CD4-positive, alpha-beta T cell treated with Interleukin-2 at 100 ng/mL for 4 hours (primary cell): ENCODE data around the gene CPNE6.

Experiments used
- DNase-seq: peaks from one replicate; pipeline ENCODE4 v3.0.0-alpha.2; 2020; ENCODE audit warnings: low spot score

Gene CPNE6

GRCh38 chr14:24086193-24086955 is 15.0 kb downstream of the CPNE6 start:
- no peak for DNase-seq

- no peak for DNase-seq
These were observed 15.6 kb downstream of the CPNE6 start for GRCh38 chr14:24087004-24087403.

GRCh38 chr14:24088095-24088494 is 16.7 kb downstream of the CPNE6 start:
- DNase-seq = no peak

GRCh38 chr14:24089890-24090289 is 18.5 kb downstream of the CPNE6 start:
- no peak for DNase-seq

- DNase-seq = no peak
These were observed 20.7 kb downstream of the CPNE6 start for GRCh38 chr14:24092110-24092504.

GRCh38 chr14:24092505-24093206 is 21.3 kb downstream of the CPNE6 start:
- DNase-seq = no peak

GRCh38 chr14:24093207-24093900 is 22.0 kb downstream of the CPNE6 start:
- no peak for DNase-seq

- DNase-seq = peak; percentile 57
These were observed 22.8 kb downstream of the CPNE6 start, which contains the start of gene PCK2 for GRCh38 chr14:24093901-24094840. Gene PCK2, plus strand, starts transcription at chr14:24094311. Its CDS starts 95 bp downstream, at chr14:24094406.

GRCh38 chr14:24094841-24095270 is 23.5 kb downstream of the CPNE6 start:
- DNase-seq = no peak

- peak; percentile 17 for DNase-seq
These were observed 24.1 kb downstream of the CPNE6 start for GRCh38 chr14:24095271-24096068.

- DNase-seq = no peak
These were observed 25.3 kb downstream of the CPNE6 start for GRCh38 chr14:24096545-24097181.

GRCh38 chr14:24098229-24098926 is 27.0 kb downstream of the CPNE6 start:
- DNase-seq = no peak

- no peak for DNase-seq
These were observed 27.8 kb downstream of the CPNE6 start for GRCh38 chr14:24098927-24099813.

GRCh38 chr14:24100197-24100981 is 29.0 kb downstream of the CPNE6 start:
- no peak for DNase-seq

- no peak for DNase-seq
These were observed 29.7 kb downstream of the CPNE6 start for GRCh38 chr14:24100982-24101494.

- no peak for DNase-seq
These were observed 31.1 kb downstream of the CPNE6 start for GRCh38 chr14:24102357-24103048.

- no peak for DNase-seq
These were observed 32.1 kb downstream of the CPNE6 start for GRCh38 chr14:24103451-24103850.
